HG03342 (cell line): ENCODE results near the gene SCN8A.
"Not testable (repeated sequence)": the region's sequence is repeated elsewhere in the genome, so short reads cannot be mapped to it uniquely, and the experiment has no call there.

Source experiments
- ATAC-seq: cut with Tn5 transposase; IDR thresholded peaks from one replicate; pipeline ENCODE4 v1.9.1; 2021; ENCODE audit warnings: mild to moderate bottlenecking, moderate library complexity; ENCODE audit not compliant: unreplicated experiment

The SCN8A gene

GRCh38 chr12:51621156-51621922, 30.3 kb downstream of the SCN8A start:
- no peak for ATAC-seq

- no peak for ATAC-seq
These were observed 31.5 kb downstream of the SCN8A start for GRCh38 chr12:51622564-51622963.

- no peak for ATAC-seq
These were observed 34.3 kb downstream of the SCN8A start for GRCh38 chr12:51625370-51625769.

GRCh38 chr12:51626115-51626514, 35.1 kb downstream of the SCN8A start:
- no peak for ATAC-seq

DNA sequence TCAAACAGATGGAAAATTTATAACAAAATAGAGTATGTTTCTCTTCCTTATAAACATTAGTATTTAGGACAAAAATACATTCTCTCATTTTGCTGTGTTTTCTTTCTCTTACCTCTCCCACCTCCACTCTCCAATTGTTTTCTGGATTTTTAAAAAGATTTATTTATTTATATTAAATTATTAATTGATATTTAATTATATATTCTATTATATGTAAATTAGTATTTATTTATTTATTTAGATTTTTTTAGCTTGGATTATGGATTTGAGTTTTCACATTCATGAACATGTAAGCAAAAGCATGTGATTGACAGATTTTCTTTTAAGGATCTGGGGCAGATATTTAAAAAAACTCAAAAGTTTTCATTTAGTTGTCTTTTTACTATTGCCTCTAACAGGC, 35.6 kb downstream of the SCN8A start:
- ATAC-seq = no peak

- ATAC-seq = no peak
These were observed 39.3 kb downstream of the SCN8A start for GRCh38 chr12:51630256-51630880.

- ATAC-seq = no peak
These were observed 40.0 kb downstream of the SCN8A start for GRCh38 chr12:51630986-51631385.

DNA sequence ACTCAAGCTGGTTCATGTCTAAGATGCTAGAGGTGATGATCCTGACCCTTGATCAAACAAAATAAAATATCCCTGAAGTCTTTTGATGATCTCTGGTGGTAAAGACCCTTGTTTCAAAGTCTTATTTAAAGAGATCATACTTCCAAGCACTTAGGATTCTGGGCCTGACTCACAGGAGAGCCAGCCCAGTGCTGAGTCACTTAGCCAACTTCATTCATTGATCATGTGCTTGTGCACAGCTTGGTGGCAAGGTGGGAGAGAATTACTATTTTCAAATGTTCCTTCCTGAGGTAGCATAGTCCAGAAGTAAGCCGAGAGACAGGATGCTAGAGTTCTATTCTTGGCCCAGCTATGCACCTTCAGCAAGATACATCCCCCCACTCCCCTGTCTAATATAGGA, 40.6 kb downstream of the SCN8A start:
- ATAC-seq = no peak

DNA sequence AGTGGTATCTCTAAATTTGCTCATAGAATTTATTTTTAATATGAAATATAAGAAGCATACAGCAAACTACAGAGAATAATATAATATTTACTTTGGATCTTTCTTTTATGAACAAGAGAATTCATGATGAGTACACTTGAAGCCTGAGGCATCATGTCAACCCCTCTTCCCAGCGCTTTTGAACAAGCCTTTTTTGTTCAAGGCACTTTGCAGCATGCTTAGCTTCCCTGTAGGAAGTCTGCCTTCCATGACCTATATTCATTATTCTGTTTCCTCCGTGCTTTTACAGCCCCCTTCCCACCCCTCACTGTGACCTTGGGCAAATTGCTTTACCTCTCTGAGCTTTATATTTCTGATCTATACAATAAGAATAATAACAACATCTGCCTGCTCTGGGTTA, 41.6 kb downstream of the SCN8A start:
- ATAC-seq = no peak

- no peak for ATAC-seq
These were observed 44.3 kb downstream of the SCN8A start for GRCh38 chr12:51635346-51635745.

GRCh38 chr12:51636581-51636980, 45.5 kb downstream of the SCN8A start:
- ATAC-seq = no peak

DNA sequence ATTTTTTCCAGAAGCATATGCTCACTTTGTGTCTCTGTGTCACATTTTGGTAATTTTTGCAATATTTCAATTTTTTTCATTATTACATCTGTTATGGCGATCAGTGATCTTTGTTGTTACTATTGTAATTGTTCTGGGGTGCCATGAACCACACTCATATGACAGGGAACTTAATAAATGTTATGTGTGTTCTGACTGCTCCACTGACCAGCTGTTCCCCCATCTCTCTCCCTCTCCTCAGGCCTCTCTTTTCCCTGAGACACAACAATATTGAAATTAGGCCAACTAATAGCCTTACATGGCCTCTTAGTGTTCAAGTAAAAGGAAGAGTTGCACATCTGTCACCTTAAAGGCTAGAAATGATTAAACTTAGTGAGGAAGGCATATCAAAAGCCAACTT, 46.0 kb downstream of the SCN8A start:
- no peak for ATAC-seq

- no peak for ATAC-seq
These were observed 48.3 kb downstream of the SCN8A start for GRCh38 chr12:51639361-51639760.

DNA sequence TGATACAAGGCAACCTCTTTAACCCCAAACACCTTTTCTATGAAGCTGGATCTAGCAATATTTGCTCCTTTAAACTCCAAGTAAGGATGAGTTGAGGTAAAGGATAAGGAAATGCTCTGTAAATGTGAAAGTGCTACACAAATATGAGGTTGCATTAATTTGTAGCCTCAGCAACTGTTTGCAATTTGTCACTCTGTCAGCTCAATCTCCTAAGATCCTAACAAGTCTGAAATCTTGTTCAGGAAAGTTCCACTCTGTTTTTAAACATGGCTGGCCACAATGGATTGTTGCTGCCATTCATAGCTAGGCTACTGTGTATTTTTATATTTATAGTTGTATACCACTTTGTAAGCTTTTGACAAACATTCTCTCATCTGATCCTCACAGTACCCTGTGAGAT, 51.3 kb downstream of the SCN8A start:
- no peak for ATAC-seq

GRCh38 chr12:51643951-51644350, 52.9 kb downstream of the SCN8A start:
- ATAC-seq = no peak

DNA sequence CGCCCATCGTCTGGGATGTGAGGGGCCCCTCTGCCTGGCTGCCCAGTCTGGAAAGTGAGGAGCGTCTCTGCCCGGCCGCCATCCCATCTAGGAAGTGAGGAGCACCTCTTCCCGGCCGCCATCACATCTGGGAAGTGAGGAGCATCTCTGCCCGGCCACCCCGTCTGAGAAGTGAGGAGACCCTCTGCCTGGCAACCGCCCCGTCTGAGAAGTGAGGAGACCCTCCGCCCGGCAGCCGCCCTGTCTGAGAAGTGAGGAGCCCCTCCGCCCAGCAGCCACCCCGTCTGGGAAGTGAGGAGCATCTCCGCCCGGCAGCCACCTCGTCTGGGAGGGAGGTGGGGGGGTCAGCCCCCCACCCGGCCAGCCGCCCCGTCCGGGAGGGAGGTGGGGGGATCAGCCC, 53.7 kb downstream of the SCN8A start:
- ATAC-seq = not testable (repeated sequence)

- no peak for ATAC-seq
These were observed 54.9 kb downstream of the SCN8A start for GRCh38 chr12:51645961-51646360.

DNA sequence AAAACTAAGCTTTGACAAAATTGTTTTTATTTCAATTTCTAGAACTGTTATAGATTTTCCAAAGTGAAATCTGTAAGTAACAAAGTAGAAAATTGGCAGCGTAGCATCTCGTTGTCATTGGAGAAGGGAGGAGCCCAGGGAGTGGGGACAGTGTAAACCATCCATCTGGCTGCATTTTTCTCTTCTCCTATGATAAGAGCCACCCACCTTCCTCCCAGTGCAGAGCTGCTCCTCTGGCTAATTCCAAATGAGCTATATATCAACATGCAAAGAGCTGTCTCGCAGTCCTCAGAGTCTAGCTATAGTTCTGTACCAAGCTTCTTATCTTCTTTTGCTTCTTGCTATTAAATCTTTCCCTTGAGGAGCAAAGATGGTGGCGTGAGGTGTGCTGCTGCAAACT, 56.6 kb downstream of the SCN8A start:
- ATAC-seq = no peak

DNA sequence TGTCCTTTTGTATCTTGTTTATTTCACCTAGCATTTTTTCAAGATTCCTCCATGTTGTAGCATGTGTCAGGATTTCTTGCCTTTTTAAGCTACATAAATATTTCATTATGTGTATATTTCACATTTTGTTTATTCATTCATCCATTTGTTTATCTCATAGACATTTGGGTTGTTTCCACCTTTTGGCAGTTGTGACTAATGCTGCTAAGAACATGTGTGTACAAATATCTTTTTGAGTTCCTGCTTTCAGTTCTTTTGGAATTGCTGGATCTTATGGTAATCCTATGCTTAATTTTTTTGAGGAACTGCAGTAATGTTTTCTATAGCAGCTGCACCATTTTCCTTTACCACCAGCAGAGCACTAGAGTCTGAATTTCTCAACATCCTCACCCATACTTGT, 62.4 kb downstream of the SCN8A start:
- no peak for ATAC-seq

DNA sequence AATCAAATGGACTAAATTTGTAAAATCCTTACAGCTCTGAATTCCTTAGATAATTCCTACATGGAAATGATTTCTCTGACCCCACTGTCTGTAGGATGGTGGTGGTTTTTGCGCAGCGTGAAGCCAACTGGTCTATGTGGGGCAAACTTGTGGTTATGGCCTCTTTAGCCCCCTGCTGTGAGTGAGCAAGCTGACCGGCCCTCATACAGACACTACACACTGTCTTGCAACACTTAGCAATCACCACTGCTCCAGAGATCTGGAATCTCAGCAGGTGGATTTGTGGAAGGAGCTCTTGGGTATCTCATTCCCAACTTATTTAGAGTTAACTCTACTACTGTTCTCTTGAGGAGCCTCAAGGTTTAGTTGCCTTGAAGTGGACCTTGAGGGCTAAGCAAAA, 70.2 kb downstream of the SCN8A start:
- no peak for ATAC-seq

- no peak for ATAC-seq
These were observed 70.8 kb downstream of the SCN8A start for GRCh38 chr12:51661836-51662235.

DNA sequence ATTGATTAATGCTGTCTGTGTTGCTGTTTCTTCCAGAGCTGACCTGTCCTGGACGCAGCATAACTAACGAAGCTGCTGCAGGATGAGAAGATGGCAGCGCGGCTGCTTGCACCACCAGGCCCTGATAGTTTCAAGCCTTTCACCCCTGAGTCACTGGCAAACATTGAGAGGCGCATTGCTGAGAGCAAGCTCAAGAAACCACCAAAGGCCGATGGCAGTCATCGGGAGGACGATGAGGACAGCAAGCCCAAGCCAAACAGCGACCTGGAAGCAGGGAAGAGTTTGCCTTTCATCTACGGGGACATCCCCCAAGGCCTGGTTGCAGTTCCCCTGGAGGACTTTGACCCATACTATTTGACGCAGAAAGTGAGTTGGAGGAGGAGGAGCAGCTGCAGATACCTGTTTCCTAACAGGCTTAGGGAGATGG, 71.7 kb downstream of the SCN8A start:
- no peak for ATAC-seq

- no peak for ATAC-seq
These were observed 72.4 kb downstream of the SCN8A start for GRCh38 chr12:51663390-51663789.
